PFSK-1 (cell line): Measurements from ENCODE around the gene SRGAP3.

Experiments
- POLR2AphosphoS5 ChIP-seq: IDR thresholded peaks from 2 replicates; pipeline ENCODE4 v1.6.1; 2012; ENCODE audit warnings: low read depth, mild to moderate bottlenecking, control low read depth, low read length, moderate library complexity
- REST ChIP-seq, 2 experiments: IDR thresholded peaks; 2 replicates each; pipeline versions ENCODE4 v1.6.1 to v1.8.0; 2011 to 2012; ENCODE audit warnings: low read depth in 2 of 2, low read length in 2 of 2, control low read depth in 1 of 2, inconsistent platforms in 1 of 2, mild to moderate bottlenecking in 1 of 2, moderate library complexity in 1 of 2; ENCODE audit not compliant: insufficient read depth in 1 of 2
- SIN3A ChIP-seq: IDR thresholded peaks from 2 replicates; pipeline ENCODE4 v1.6.1; 2012; ENCODE audit warnings: mild to moderate bottlenecking, low read length, moderate library complexity, borderline replicate concordance; ENCODE audit not compliant: insufficient read depth

DNA sequence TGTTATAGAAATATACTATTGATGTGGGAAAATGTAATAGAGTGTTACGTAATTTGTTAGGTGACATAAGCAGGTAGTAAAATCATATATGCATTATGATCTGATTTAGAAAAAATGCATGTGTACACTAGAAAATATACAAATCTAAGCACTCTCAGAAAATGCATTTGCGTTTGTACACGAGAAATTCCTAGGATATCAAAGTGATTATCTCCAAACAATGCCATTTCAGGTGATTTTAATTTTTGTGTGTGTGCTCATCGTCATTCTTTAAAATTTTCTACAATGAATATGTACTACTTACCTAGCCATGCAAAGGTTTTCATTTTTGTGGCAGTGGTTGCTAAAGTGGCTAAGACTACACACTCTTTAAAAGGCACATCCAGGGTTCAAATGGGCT, 145.3 kb downstream of the SRGAP3 start:
- TF ChIP-seq REST (IDR thresholded peaks at IDR 0.05; ENCODE audit: insufficient read depth in 1 of 2, low read depth in 2 of 2, low read length in 2 of 2) (no peak), POLR2AphosphoS5 (no peak), SIN3A (no peak)
